Measurements from ENCODE around the gene HSPB8.

DNA sequence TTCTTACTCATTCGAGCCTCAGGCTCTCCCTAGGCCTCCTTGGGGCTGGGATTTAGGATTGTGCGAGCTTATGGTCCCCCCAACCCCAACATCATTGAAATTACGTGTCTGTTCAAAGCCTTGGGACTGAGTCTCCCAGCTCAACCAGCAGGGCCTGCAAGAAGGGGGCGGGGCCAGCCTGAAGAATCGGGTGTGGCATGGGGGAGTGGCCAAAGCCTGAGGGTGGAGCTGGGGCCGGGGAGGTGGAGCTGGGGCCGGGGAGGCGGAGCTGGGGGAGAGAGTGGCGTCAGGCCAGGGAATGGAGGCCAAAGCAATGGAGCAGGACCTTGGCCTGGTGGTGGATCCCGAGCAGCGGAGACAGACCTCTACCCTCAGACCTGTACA is 24.3 kb upstream of the HSPB8 start:
- TF ChIP-seq POLR2A (IDR thresholded peaks at IDR 0.05), result no peak
- TF ChIP-seq, protein P1, sequence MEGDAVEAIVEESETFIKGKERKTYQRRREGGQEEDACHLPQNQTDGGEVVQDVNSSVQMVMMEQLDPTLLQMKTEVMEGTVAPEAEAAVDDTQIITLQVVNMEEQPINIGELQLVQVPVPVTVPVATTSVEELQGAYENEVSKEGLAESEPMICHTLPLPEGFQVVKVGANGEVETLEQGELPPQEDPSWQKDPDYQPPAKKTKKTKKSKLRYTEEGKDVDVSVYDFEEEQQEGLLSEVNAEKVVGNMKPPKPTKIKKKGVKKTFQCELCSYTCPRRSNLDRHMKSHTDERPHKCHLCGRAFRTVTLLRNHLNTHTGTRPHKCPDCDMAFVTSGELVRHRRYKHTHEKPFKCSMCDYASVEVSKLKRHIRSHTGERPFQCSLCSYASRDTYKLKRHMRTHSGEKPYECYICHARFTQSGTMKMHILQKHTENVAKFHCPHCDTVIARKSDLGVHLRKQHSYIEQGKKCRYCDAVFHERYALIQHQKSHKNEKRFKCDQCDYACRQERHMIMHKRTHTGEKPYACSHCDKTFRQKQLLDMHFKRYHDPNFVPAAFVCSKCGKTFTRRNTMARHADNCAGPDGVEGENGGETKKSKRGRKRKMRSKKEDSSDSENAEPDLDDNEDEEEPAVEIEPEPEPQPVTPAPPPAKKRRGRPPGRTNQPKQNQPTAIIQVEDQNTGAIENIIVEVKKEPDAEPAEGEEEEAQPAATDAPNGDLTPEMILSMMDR (IDR thresholded peaks at IDR 0.05), result no peak
